Chondrocyte (in vitro differentiated cells): ENCODE data around the gene GTF2E1. TPM values are rescaled to one million over a fixed set of nuclear protein-coding genes. Genes with fewer than 3 reads are reported as not detected.
"Not testable (repeated sequence)": the region's sequence is repeated elsewhere in the genome, so short reads cannot be mapped to it uniquely, and the experiment has no call there.

Experiments used
- DNase-seq: peaks from one replicate; pipeline ENCODE4 v3.0.0; 2021; ENCODE audit warnings: mixed read lengths, low spot score
- H3K27ac Mint-ChIP-seq: one replicate; pipeline ENCODE4 v1.8.0; 2021; ENCODE audit warnings: mild to moderate bottlenecking, moderate library complexity, mixed read lengths; ENCODE audit not compliant: unreplicated experiment
- H3K27me3 Mint-ChIP-seq: 2 replicates; pipeline ENCODE4 v1.8.0; 2021; ENCODE audit warnings: low read depth, mixed read lengths
- H3K36me3 Mint-ChIP-seq: 2 replicates; pipeline ENCODE4 v1.8.0; 2021; ENCODE audit warnings: low read depth, mixed read lengths
- H3K4me1 Mint-ChIP-seq: 2 replicates; pipeline ENCODE4 v1.8.0; 2021; ENCODE audit warnings: low read depth, mild to moderate bottlenecking, mixed read lengths
- H3K4me3 Mint-ChIP-seq: one replicate; pipeline ENCODE4 v1.8.0; 2021; ENCODE audit warnings: mild to moderate bottlenecking, moderate library complexity, mixed read lengths; ENCODE audit not compliant: unreplicated experiment
- H3K9me3 Mint-ChIP-seq: 2 replicates; pipeline ENCODE4 v1.8.0; 2021; ENCODE audit warnings: low read depth, mixed read lengths
- CTCF ChIP-seq: fragments of 200-600 bp; sonication (generic); IDR thresholded peaks from 2 replicates; pipeline ENCODE4 v1.5.0; 2021; ENCODE audit warnings: antibody characterized with exemption, mild to moderate bottlenecking, moderate library complexity
- total RNA-seq: library from RNA; stranded (reverse); gene quantifications from 3 replicates; pipeline ENCODE4 v1.2.1, GENCODE V29; 2021

GTF2E1 gene
- total RNA-seq, 1 donor from 2014 or later: 18.0 TPM

GRCh38 chr3:120753810-120754209, 11.3 kb downstream of the GTF2E1 start:
- Mint-ChIP-seq H3K9me3 (peaks cover 4% of the 10 kb centered on the region), H3K4me1 (peaks cover 11% of the 10 kb centered on the region), H3K4me3 (no peak overlapping the region), H3K27me3 (no peaks in the 10 kb centered on the region), H3K27ac (peak overlapping the region; percentile 59), H3K36me3 (peaks cover 8% of the 10 kb centered on the region)
- no peak for TF ChIP-seq CTCF
- no peak for DNase-seq

DNA sequence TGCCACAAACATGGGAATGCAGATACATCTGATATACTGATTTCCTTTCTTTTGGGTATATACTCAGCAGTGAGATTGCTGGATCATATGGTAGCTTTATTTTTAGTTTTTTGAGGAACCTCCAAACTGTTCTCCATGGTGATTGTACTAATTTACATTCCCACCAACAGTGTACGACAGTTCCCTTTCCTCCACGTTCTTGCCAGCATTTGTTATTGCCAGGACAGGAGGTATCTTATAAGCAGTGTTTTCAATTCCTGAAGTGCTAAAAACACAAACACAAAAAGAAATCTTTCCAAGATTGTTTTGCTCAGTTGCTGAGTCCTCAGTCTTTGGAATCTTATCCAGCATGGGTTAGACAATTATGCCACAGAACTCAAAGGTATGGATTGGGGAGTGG, 13.5 kb downstream of the GTF2E1 start:
- no peaks in the 10 kb centered on the region for H3K27me3 Mint-ChIP-seq
- peaks cover 12% of the 10 kb centered on the region for H3K36me3 Mint-ChIP-seq
- no peak overlapping the region for H3K4me3 Mint-ChIP-seq
- TF ChIP-seq CTCF: no peak
- H3K4me1 Mint-ChIP-seq: peaks cover 11% of the 10 kb centered on the region
- DNase-seq: no peak
- H3K27ac Mint-ChIP-seq: no peak overlapping the region
- H3K9me3 Mint-ChIP-seq: peaks cover 4% of the 10 kb centered on the region

GRCh38 chr3:120758551-120758950, 16.0 kb downstream of the GTF2E1 start:
- not testable (repeated sequence) for H3K9me3 Mint-ChIP-seq, H3K4me3 Mint-ChIP-seq, H3K27ac Mint-ChIP-seq, DNase-seq, H3K27me3 Mint-ChIP-seq
- peaks cover 31% of the 10 kb centered on the region for H3K4me1 Mint-ChIP-seq
- peaks cover 11% of the 10 kb centered on the region for H3K36me3 Mint-ChIP-seq

- no peak for TF ChIP-seq CTCF
- Mint-ChIP-seq H3K27me3 (no peaks in the 10 kb centered on the region), H3K4me1 (peaks cover 49% of the 10 kb centered on the region), H3K27ac (peak overlapping the region; percentile 49), H3K9me3 (no peaks in the 10 kb centered on the region), H3K36me3 (peaks cover 11% of the 10 kb centered on the region), H3K4me3 (no peak overlapping the region)
- DNase-seq: no peak
Observed at GRCh38 chr3:120762615-120763014, 20.1 kb downstream of the GTF2E1 start.

DNA sequence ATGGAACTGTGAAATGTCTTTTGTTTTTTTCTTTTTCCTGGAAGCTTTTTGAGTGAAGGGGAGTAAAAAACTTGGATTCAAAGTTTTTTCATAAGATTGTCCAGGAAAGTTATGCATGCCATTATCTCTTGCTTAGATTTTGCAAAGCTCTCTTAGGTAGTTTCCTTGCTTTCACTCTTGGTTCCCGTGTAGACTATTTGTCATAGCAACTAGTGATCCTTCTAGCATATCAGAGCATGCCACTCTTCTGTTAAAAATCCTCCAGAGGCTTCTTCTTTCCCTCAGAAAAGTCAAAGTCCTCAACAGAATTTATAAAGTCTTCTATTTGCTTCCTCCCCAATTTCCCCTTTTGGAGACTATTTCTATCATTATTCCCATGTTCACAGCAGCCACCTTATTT, 21.1 kb downstream of the GTF2E1 start:
- no peak for TF ChIP-seq CTCF
- Mint-ChIP-seq H3K27me3 (no peaks in the 10 kb centered on the region), H3K36me3 (peaks cover 8% of the 10 kb centered on the region), H3K27ac (peak overlapping the region; percentile 38), H3K9me3 (no peaks in the 10 kb centered on the region), H3K4me3 (no peak overlapping the region), H3K4me1 (peaks cover 51% of the 10 kb centered on the region)
- no peak for DNase-seq

DNA sequence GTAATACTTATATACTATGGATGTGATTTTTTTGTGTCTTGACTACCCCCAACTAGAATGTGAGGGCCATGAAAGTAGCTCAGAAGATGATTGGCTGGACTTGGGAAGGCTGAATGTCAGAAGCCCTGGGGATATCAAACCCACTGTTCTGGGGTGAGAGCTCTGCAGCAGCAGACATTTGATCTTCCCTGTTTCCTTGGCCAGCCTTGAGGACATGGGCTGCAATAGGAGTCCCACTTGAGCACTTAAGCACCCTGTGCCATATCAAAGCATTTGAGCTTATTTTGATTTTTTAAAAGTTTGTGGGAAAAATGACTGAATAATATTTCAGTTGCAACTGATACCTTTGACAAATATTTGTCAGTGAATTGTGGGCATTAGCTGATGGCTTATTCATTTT, 21.7 kb downstream of the GTF2E1 start:
- TF ChIP-seq CTCF: no peak
- Mint-ChIP-seq H3K9me3 (no peaks in the 10 kb centered on the region), H3K27me3 (no peaks in the 10 kb centered on the region), H3K27ac (peak overlapping the region; percentile 38), H3K4me3 (no peak overlapping the region), H3K4me1 (peaks cover 51% of the 10 kb centered on the region), H3K36me3 (peaks cover 2% of the 10 kb centered on the region)
- DNase-seq: no peak
